ENCODE measurements around the gene HLA-DQB2.

HLA-DQB2 gene

DNA sequence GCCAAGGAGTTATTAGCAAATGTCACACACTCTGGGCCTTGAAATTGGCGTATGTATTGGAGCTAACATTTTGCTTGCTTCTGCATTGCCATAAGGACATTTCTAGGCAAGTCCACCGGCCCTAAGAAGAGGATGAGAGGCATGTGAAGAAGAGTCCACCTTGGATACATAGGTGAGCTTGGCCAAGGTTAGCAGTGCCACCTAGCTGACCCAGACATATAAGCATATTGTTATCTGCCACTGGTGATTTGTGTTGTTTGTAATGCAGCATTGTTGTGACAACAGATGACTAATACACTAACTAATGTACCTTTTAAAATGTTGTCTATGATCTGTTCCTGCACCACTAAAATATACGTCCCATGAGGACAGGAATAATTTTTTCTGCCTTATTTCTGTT is 46.9 kb downstream of the HLA-DQB2 start:
- no peak for TF ChIP-seq Cebpa-rat (IDR thresholded peaks at IDR 0.05)
- no peak overlapping the region for H3K9ac ChIP-seq
- H3K36me3 ChIP-seq: no peaks in the 10 kb centered on the region
- H3K4me3 ChIP-seq: no peak overlapping the region
- no peaks in the 10 kb centered on the region for H4K20me1 ChIP-seq
- H3K4me1 ChIP-seq: peaks cover 5 to 32% (median 11%) of the 10 kb centered on the region in 10 experiments; a peak in 19 of 20 replicates
- no peaks in the 10 kb centered on the region; a peak in 3 of 22 replicates for H3K27me3 ChIP-seq
- no peaks in the 10 kb centered on the region for H3K9me3 ChIP-seq (replicated peaks in 1 of 11)
- H3K4me2 ChIP-seq: no peak overlapping the region
- no peak overlapping the region for H3K27ac ChIP-seq

DNA sequence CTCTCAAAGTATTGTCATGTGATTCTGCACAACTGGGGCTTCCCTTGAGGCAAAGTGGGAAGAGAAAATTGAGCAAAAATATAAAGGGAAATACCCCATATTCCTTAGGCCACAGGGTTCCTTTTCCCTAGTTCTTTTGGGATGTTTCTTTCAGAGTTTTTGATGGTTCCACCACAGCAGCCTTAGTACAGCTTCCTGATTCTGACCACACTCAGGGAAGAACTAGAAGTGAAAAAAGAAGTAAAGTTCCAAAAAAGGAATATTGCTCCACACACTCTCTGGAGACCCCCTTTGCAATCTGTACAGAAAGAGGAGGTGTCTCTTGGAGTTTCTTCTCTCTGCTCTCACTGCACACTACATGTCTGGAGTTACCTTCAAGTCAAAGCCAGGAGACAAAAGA is 50.1 kb downstream of the HLA-DQB2 start:
- H3K36me3 ChIP-seq: no peaks in the 10 kb centered on the region
- 0 out of 22 replicates have a peak overlapping the region, but pooled peaks of 1 of the 11 experiments have one; percentile 7 for H3K9ac ChIP-seq
- no peak overlapping the region for H3K4me3 ChIP-seq
- H4K20me1 ChIP-seq: no peaks in the 10 kb centered on the region
- no peaks in the 10 kb centered on the region for H3K27me3 ChIP-seq
- H3K4me2 ChIP-seq: peak overlapping the region in 10 of 11 experiments; percentile 9 to 84 (median 66); a peak in 19 of 22 replicates
- TF ChIP-seq Cebpa-rat (IDR thresholded peaks at IDR 0.05): no peak
- H3K27ac ChIP-seq: no peak overlapping the region
- H3K9me3 ChIP-seq (replicated peaks in 1 of 11): no peaks in the 10 kb centered on the region
- H3K4me1 ChIP-seq: peaks cover 5 to 28% (median 11%) of the 10 kb centered on the region in 10 experiments; a peak in 19 of 20 replicates

DNA sequence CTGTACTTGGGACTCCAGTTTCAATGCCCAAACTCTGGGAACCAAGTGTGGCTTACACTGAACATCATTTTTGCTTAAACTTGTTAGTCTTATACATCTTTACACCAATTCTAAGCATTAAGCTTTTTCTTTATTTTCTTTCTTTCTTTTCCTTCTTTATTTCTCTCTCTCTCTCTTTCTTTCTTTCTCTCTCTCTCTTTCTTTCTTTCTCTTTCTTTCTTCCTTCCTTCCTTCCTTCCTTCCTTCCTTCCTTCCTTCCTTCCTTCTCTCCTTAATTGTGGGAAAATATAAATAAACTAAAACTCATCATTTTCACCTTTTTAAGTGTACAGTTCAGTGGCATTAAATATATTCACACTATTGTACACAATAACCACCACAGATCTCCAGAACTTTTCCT is 53.7 kb downstream of the HLA-DQB2 start:
- Histone ChIP-seq H3K9me3 (replicated peaks in 1 of 11) (no peaks in the 10 kb centered on the region; a peak in 1 of 22 replicates), H3K9ac (no peak overlapping the region), H3K27ac (no peak overlapping the region), H3K4me1 (peaks cover 5 to 28% (median 11%) of the 10 kb centered on the region in 10 experiments; a peak in 19 of 20 replicates), H3K36me3 (no peaks in the 10 kb centered on the region), H3K4me3 (no peak overlapping the region), H3K27me3 (no peaks in the 10 kb centered on the region), H3K4me2 (no peak overlapping the region), H4K20me1 (no peaks in the 10 kb centered on the region)
- no peak for TF ChIP-seq Cebpa-rat (IDR thresholded peaks at IDR 0.05)
